ENCODE measurements around the gene SVEP1.
"Not testable (repeated sequence)": the region's sequence is repeated elsewhere in the genome, so short reads cannot be mapped to it uniquely, and the experiment has no call there.

The SVEP1 gene

DNA sequence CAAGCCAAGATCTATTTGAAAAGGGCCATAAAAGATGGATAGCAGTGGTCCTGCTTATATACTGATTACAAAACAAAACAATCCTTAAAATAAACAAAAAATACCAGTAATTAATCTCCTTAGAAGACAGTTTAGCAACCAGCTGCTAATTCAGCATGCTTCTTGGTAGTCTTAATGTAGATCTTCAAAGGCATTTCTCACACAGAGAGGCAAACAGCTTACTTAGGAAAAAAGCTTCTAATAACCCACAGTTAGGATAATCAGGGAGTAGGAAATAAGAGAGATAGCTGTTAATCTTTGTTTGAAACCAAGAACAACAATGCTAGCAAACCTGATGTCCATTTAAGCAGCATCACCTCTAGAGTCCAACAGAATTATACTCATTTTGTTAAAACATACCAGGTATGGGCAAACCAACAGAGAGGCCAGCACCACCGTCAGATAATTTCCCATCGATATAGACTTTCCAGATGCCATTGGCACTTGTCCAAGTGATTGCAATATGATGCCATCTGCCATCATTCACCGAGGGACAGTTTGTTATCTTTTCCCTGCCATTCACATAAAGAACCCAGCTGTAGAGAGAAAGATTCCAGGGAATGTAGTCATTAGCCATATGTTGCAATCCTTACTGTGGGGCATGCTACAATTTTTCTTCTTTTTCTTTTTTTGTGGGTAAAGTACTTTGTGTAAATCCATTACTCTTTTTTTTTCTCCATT, 136.2 kb downstream of the SVEP1 start:
- DNase-seq: no peak

DNA sequence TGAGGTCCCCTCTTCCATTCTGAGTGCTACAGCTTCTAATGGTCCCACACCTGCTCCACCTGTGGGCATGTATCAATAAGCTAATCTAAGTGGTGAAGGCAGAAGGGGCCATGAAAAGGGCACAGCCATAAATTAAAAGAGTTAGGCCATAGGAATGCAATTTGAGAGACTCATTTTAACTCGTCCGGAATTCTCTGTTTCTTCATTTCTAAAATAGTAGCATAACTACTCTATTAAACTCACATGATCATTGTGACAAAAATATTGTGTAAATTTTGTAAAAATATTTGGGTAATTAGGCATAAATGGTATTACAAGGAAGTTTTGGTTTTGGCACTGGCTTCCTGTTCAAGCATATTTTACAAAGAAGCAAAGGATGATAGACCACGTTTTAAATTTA, 138.7 kb downstream of the SVEP1 start:
- no peak for DNase-seq

DNA sequence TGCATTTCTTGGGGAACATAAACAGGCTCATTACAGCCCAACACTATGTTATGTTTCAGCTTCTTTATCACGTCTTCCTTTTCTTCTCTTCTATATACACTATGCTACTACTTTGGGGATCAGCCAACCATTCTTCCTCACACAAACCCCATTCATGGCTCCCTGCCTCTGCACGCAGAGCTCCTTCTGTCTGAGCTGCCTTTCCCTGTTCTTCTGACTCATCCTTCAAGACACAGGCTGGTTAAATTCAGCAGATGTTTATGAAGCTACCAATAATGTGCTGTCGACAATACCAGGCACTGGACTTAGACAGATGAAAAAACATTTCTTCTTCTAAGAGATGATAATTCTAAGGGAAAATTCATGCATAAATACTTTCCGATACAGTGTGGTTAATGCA, 139.4 kb downstream of the SVEP1 start:
- DNase-seq: no peak

DNA sequence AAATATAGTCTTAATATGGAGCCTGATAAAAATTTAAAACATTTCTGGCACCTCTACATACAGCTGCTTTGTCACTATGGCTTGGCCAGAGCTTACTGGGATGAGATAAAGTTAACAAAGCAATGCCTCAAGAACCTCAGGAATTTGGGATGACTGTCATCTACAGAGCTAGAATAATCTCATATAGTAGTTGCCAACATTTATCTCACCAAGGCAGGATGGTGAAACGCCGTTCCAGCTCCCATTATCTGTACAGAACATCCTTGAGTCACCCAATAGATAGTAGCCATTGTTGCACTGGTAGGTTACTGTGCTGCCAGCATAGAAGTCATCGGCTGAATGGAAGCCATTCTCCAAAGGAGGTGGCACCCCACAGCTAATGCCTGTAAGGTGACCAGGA, 147.3 kb downstream of the SVEP1 start:
- no peak for DNase-seq

DNA sequence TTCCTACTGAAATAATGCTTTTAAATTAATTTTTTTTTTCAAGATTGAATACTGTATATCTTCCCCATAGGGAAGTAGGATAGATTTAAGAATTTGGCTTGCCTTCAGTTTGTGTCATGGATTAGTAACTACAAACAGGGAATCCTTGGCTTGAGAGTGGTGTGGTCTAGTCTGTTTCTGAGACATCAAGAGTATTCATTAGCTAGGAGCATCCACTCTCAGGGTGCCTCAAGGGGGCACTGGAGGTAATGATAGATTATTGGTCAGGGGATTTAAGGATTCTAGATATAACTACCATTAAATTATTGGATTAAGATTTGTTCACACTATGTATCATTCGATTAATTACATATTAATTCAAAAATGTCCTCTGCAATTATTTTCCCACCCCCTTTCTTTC, 150.1 kb downstream of the SVEP1 start:
- no peak for DNase-seq

DNA sequence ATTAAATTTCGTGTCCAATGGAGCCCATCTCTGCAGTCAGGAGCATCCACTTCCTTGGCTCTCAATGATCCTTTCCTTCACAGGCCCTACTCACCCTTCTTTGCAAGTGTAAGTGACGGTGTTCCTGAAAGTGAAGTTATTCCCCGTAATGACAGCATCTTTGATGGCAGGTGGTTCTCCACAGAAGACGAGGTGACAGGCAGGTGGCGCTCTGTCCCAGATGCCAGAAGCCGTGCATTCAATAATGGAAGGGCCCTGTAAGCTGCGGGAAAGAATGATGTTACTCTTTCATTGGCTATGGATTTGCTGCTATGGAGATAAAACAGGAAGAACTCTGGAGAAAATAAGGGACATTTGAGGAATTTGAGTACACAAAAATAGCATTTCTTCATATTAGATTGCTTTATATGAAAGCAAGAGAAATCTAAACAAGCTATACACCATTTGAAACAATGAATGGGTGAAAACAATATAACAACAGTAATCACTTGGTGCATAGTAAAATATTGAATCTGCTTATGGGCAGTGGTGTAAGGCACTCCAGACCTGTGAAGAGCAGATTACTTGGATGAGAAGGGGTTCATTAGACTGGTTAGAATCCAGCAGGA, 151.9 kb downstream of the SVEP1 start:
- no peak for DNase-seq

DNA sequence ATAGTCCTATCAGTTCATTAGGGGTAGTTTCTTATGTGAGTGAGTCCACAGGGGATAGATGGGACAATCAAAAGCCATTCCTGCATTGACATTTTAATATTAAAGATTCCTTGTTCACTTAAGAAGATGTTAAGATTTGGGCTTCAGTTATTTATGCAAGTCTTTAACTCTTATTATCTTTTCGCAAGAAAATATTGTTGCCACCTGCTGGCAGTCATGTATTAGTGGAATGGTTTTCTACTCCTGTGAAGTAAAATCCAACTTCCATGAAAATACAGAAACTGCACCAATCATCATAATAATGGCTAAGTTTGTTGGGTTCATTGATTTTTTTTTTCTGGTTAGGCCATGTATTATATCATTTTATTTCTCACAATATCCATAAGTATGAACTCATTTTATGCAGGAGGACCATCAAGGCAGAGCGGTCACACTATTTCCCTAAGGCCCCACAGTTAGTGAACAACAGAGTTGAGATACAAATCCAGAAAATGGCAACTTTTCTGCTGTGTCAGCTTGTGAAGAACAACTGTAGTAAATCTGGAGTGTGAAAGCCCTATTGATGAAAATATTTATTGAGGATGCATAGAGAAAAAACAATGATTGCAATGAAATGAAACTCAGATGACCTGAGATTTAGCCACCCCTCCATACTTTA, 153.4 kb downstream of the SVEP1 start:
- no peak for DNase-seq

DNA sequence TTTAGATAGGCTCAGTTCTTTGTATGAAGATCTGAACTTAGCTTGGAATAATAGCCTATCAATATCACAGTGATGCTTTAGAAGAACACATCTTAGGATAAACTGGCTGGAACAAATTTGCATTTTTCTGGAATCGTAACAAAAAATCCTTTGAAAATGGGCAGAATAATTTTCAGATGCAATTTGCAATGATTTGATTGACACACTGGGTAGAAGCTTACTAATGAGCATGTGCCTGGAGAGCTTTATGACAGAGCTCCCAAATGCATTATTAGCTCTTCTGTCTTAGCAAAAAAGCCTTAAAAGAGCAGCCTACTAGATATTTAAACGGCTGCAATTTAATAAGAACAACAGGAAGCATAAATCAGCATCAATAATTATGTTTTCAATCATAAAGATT, 165.1 kb downstream of the SVEP1 start:
- DNase-seq: no peak

DNA sequence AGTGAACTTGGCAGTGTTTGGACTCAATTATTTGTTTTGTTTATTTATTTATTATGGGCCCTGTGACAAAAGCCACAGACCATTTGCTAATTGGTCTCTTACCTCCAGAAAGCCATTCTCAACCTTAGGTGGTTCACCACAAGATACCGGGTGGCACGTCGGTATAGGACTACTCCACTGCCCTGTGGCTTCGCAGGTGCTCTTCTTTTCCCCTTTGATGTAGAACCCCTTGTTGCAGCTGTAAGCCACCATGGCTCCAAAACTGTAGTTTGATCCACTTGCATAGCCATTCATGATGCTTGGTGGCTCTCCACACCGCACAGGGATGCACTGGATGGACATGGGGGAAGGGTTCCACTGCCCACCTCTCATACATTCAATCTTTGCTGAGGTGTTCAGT, 168.6 kb downstream of the SVEP1 start:
- DNase-seq: no peak

DNA sequence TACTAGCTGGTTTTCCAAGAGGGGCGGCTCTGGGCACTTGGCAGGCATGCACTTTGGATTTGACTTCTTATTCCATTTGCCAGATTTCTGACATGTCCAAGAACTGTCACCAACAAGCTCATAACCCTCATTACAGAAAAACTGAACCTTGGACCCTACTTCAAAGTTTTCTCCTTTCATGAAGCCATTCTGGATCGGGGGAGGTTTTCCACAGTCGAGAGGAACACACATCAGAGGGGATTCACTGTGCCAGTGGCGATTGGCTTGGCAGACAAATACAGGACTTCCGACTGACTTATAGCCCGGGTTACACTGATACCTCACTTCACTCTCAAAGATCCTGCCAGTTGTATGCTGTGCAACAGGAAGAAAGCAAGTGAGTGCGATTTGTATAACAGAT, 170.9 kb downstream of the SVEP1 start:
- DNase-seq: no peak

DNA sequence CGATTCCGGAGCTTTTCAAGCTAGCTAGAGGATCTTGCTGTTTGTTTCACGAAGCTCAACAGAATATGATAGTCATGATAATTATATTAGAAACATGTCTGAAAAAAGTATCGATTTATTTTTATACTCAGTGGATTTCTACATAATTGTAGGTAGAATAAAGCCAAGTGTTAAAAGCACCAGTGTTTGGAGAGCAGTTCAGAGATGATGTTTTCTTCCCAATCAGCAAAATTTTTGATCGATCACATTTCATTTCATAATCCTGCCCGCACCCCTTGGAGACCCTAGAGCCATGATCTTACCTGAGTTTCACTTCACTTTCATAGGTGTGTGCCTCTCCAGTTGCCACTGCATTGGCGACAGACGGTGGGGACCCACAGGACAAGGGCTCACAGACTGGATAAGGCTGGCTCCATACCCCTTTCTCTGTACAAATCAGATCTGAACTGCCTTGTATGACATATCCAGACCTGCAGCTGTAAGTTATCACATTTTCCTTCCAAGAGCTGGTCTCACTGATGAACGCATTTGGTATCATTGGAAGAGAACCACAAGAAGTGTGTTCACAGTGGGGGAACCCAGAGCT, 173.6 kb downstream of the SVEP1 start:
- no peak for DNase-seq

DNA sequence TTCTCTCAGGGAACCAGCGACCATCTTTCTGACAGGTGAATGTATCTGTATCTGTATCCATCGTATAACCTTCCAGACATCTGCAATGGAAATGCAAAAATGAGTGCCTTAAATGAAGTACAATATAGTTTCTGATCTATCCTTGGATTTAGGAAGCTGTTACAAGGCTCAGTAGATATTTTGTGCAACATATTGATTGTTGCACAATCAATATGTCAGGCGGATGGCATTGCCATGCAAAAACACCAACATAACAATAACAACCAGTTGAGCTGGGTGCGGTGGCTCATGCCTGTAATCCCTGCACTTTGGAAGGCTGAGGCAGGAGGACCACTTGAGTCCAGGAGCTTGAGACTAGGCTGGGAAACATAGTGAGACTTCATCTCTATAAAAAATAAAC, 175.1 kb downstream of the SVEP1 start:
- no peak for DNase-seq

DNA sequence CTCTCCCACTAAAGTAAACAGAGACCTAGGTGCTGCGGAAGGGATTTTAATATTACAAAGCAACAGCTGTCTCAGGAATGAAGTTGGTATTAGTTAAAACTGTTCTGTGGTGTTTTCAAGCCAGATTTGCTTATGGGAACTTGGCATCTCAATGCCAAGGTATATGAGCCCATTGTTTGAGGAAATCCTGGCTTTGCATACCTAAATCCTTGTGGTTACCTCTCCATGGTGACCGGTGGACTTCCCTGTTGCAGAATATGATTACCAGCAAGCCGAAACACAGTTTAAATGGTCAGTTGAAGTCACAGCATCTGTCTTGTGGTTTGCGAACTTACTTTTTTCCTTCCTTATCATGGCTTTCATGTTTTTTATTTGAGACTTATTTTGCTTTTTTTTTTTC, 179.6 kb downstream of the SVEP1 start:
- no peak for DNase-seq

DNA sequence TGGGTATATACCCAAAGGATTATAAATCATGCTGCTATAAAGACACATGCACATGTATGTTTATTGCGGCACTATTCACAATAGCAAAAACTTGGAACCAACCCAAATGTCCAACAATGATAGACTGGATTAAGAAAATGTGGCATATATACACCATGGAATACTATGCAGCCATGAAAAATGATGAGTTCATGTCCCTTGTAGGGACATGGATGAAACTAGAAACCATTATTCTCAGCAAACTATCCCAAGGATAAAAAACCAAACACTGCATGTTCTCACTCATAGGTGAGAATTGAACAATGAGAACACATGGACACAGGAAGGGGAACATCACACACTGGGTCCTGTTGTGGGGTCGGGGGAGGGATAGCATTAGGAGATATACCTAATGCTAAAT, 180.5 kb downstream of the SVEP1 start:
- not testable (repeated sequence) for DNase-seq

DNA sequence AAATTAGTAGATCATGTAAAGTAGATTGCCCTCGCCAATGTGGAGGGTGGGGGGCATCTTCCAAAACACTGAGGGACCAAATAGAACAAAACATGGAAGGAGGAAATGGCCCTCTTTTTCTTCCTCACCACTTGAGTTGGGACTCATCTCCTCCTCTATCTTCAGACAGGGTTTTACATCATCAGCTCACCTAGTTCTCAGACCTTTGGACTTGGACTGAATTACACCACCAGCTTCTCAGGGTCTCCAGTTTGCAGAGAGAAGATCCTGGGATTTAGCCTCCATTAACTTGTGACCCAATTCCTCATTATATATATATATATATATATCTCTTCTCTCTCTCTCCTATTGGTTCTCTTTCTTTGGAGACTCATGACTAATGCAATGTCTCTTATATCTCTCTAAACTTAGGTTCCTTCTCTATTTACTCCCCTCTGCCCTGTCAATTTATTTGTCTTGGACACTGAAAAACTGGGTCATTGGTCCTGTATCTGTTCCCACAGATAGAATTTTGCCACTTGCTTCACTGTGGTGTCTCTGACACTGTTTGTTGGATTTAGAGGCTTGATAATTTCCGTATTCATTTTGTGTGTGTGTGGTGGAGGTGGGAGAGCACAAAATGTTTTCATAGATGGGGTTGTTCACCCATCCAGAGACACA, 187.6 kb downstream of the SVEP1 start:
- no peak for DNase-seq

DNA sequence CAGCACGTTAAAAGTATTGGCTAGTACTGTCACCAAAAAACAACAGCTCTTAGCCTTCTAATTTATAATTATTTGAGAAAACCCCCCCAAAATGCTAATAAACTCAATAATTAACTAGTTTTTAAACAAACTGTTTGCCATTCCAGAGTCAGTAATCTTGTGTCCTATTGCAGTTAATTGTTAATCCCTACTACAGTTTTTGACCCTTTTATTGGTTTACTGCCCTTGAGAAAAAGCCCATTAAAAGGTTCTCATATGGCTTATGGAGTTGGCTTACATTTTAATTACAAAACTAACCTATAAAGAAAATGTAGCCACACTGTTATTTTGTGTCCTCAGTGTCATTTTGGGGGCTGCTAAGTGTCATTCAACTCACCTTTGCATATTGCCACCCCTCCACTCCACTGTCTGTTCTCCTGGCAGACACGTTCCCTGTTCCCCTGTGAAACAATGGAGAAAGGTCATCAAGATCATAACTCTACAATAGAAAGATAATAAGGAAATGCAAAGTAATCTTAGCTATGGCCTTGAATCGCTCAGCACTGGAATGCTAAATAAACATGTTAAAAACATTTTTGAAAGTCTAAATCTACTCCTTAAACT, 190.3 kb downstream of the SVEP1 start:
- no peak for DNase-seq

DNA sequence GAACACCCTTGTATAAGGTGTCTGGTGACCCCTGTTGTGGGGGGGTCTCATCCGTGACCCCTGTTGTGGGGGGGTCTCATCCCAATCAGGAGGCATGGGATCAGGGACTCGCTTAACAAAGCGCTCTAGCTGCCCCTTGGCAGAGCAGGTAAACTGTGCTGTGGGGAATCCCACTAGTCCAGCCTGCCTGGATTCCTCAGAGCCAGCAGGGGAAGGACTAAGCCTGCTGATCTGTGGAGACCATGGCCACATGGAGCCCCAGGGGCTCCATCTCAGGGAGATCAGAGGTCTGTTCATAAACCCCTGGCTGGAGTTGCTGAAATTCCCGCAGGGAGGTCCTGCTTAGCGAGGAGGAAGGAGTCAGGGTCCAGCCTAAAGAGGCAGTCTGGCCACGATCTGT, 196.1 kb downstream of the SVEP1 start:
- no peak for DNase-seq

DNA sequence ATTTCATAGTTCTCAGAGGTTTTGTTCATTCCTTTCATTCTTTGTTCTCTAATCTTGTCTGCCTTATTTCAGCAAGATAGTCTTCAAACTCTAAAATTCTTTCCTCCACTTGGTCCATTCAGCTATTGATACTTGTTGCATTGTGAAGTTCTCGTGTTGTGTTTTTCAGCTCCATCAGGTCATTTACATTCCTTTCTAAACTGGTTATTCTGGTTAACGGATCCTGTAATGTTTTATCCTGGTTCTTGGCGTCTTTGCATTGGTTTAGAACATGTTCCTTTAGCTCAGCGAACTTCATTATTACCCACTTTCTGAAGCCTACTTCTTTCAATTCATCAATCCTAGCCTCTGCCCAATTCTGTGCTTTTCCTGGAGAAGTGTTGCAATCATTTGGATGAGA, 196.8 kb downstream of the SVEP1 start:
- no peak for DNase-seq

DNA sequence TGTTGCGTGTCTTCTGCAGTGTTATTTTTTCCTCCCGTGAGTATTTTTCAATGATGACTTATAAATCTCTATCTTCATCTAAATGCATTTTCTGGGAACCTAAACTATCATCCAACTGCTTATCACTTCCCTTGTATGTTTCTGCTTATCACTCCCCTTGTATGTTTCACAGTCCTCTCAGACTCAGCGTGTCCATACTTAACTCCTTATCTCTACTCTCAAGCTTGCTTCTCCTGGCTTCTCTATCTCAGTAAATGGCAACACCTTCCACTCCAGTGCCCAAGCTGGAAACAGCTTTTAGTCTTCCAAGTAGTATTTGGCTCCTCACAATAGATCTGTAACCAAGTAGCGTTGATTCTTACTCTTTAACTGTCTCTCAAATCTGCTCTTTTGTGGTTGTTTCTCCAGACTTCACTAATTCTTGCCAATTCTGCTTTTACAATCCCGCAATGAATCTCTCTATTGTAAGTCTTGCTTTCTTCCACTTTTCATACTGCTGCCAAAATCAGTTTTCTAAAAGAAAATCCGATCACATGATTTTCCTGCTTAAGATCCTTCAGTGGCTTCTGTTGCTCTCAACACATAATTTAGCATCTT, 208.0 kb downstream of the SVEP1 start:
- DNase-seq: no peak

DNA sequence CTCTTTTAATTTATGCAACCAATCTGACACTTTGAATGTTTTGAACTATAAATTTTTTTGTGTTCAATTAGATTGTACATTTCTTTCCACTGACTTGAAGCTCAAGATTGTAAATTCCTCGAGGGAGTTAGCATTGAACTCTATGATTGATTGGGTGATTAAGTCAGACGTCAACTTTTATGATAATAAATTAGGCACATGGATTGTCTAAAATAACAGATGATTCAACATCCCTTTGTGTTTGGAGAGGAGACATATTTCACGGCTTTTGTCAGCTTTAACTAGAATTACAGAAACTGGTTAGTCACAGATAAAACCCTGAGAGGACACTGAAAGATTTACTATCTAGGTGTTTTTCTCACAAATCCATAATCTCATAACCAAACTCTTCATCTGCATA, 209.2 kb downstream of the SVEP1 start:
- DNase-seq: no peak

DNA sequence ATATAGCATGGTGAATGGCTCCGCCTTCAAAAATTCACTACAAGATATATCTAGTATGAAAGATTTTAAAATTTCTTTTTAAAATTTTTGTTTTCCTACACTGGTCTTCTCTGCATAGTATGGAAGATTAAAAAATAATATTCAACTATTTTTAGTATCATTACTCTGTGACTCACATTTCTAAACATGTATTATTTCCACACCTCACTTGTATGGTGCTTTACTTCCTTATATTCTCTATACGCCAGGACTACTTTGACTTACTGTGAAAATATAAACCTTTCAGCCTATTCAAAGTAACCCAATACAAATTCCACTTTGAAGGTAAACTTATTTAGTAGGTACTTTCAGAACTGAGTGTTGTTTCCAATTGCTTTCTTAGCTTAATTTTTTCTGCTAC, 215.1 kb downstream of the SVEP1 start:
- DNase-seq: no peak

DNA sequence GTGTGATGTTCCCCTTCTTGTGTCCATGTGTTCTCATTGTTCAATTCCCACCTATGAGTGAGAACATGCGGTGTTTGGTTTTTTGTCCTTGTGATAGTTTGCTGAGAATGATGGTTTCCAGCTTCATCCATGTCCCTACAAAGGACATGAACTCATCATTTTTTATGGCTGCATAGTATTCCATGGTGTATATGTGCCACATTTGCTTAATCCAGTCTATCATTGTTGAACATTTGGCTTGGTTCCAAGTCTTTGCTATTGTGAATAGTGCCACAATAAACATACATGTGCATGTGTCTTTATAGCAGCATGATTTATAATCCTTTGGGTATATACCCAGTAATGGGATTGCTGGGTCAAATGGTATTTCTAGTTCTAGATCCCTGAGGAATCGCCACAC, 220.5 kb downstream of the SVEP1 start:
- not testable (repeated sequence) for DNase-seq

DNA sequence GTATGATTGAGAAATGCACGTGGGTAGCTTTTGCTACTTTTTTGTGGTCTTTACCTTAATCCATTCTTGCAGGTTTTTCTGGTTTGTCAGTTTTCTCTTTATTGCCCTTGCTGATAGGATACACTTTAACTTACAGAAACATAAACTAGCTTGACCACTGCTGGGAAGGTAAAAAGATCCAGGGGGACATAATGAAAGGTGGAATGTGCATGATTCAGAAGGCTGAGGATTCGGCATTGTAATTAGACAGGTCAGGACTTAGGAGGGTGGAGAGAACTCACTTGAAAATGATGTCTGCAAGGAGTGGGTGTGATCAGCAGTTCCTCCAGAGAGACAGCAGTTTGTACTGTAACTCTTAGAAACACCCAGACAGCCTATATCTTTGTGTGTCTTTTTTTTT, 222.0 kb downstream of the SVEP1 start:
- DNase-seq: no peak

Measured in NCI-H2227 treated with DMSO at 0.1 percent for 48 hours (cell line).